Measurements from ENCODE around the gene GPR55.

- no peak for TF ChIP-seq CTCF (conservative IDR thresholded peaks at IDR 0.05; ENCODE audit: low read depth, low read length)
- TF ChIP-seq EZH2 (IDR thresholded peaks at IDR 0.05; ENCODE audit: borderline replicate concordance, low read depth, low read length, poor library complexity, severe bottlenecking) = no peak
Measured at GRCh38 chr2:230914886-230915285, 10.2 kb downstream of the GPR55 start.

Data from A673 (cell line).